HCT116 (cell line): ENCODE data around the gene ZSCAN23. TPM values are rescaled to one million over a fixed set of nuclear protein-coding genes. Genes with fewer than 3 reads are reported as not detected.

Source experiments
- ATAC-seq: fragments of 200-7000 bp; cut with Tn5 transposase; 2 replicates; pipeline ENCODE4 v1.9.1; 2020; ENCODE audit warnings: mild to moderate bottlenecking, moderate library complexity
- BruUV-seq: library from RNA; stranded (reverse); fragments of 400-500 nt; replicated peaks from 2 replicates; lab custom pipeline; 2021; lab: Mats Ljungman, UMichigan
- CTCF ChIA-PET: fragments of 300-600 bp; sonication (Branson Sonifier 250); formaldehyde crosslinking; loops from one replicate; lab custom pipeline; 2021; ENCODE audit warnings: antibody characterized with exemption; lab: Charles Lee
- POLR2A ChIA-PET: fragments of 300-600, 350-600 bp; sonication (Branson Sonifier 250); formaldehyde crosslinking; loops from one replicate; lab custom pipeline; 2021; ENCODE audit warnings: antibody characterized with exemption; lab: Charles Lee
- RAD21 ChIA-PET, 2 experiments: fragments of 300-600 bp; sonication (Branson Sonifier 250); formaldehyde crosslinking; loops; one replicate each; lab custom pipeline; 2023; ENCODE audit warnings: low total read pairs in 2 of 2; ENCODE audit not compliant: uncharacterized antibody in 2 of 2, unreplicated experiment in 2 of 2, low non-redundant PET in 1 of 2; lab: Charles Lee
- DNase-seq: peaks from one replicate; pipeline ENCODE4 v3.0.0-alpha.2; 2010; ENCODE audit warnings: low read depth, low spot score
- H2AFZ ChIP-seq: fragments of 200-600 bp; shearing (Covaris generic), sonication (generic); 2 replicates; pipeline ENCODE4 v1.6.1; 2017; ENCODE audit warnings: low read depth, mixed run types, mixed read lengths, antibody characterized with exemption, low read length; ENCODE audit not compliant: poor library complexity, severe bottlenecking
- H3K27ac ChIP-seq: 2 replicates; pipeline ENCODE4 v1.5.1; 2012; ENCODE audit warnings: low read depth, low read length
- H3K27me3 ChIP-seq: fragments of 200-600 bp; sonication (generic); 2 replicates; pipeline ENCODE4 v1.6.1; 2016; ENCODE audit warnings: mixed run types, low read length, mixed read lengths; ENCODE audit not compliant: insufficient read depth
- H3K36me3 ChIP-seq, 2 experiments: fragments of 200-500 bp in 1 of 2; fragments of 200-600 bp in 1 of 2; sonication (Bioruptor generic) in 1 of 2; sonication (generic) in 1 of 2; 2 replicates each; pipeline versions ENCODE4 v1.5.1 to v1.6.1; 2014 to 2016; ENCODE audit warnings: low read length in 2 of 2, inconsistent platforms in 1 of 2, mixed read lengths in 1 of 2, mixed run types in 1 of 2; ENCODE audit not compliant: insufficient read depth in 2 of 2, control insufficient read depth in 1 of 2
- H3K4me1 ChIP-seq, 2 experiments: fragments of 200-600 bp in 1 of 2; sonication (generic) in 1 of 2; 2 replicates each; pipeline versions ENCODE4 v1.5.1 to v1.6.1; 2012 to 2017; ENCODE audit warnings: low read length in 2 of 2, inconsistent platforms in 1 of 2, mild to moderate bottlenecking in 1 of 2, mixed read lengths in 1 of 2, mixed run types in 1 of 2, moderate library complexity in 1 of 2; ENCODE audit not compliant: insufficient read depth in 2 of 2, control insufficient read depth in 1 of 2
- H3K4me2 ChIP-seq: fragments of 200-600 bp; sonication (generic); 2 replicates; pipeline ENCODE4 v1.6.1; 2017; ENCODE audit warnings: mixed run types, low read length, mixed read lengths
- H3K4me3 ChIP-seq, 2 experiments: fragments of 200-600 bp in 1 of 2; sonication (generic) in 1 of 2; replicated peaks in 1 of 2; 2 replicates each; pipeline ENCODE4 v1.5.1; 2011 to 2016; ENCODE audit warnings: low read length in 2 of 2, control low read depth in 1 of 2, low read depth in 1 of 2, mild to moderate bottlenecking in 1 of 2, mixed read lengths in 1 of 2, mixed run types in 1 of 2
- H3K79me2 ChIP-seq: fragments of 200-600 bp; sonication (generic); 2 replicates; pipeline ENCODE4 v1.6.1; 2017; ENCODE audit warnings: mild to moderate bottlenecking, mixed run types, low read length, moderate library complexity, mixed read lengths; ENCODE audit not compliant: insufficient read depth
- H3K9ac ChIP-seq: fragments of 200-600 bp; sonication (generic); 2 replicates; pipeline ENCODE4 v1.6.1; 2016; ENCODE audit warnings: low read length, mixed read lengths
- H3K9me2 ChIP-seq: fragments of 200-600 bp; sonication (generic), shearing (Covaris generic); 2 replicates; pipeline ENCODE4 v1.6.1; 2017; ENCODE audit warnings: mixed run types, mild to moderate bottlenecking, moderate library complexity; ENCODE audit not compliant: insufficient read depth
- H3K9me3 ChIP-seq, 2 experiments: fragments of 200-500 bp in 1 of 2; fragments of 200-600 bp in 1 of 2; sonication (Bioruptor generic) in 1 of 2; sonication (generic) in 1 of 2; 2 replicates each; pipeline ENCODE4 v1.6.1; 2014 to 2017; ENCODE audit warnings: low read length in 2 of 2, mixed read lengths in 2 of 2, inconsistent platforms in 1 of 2, low read depth in 1 of 2, mild to moderate bottlenecking in 1 of 2, mixed run types in 1 of 2, moderate library complexity in 1 of 2; ENCODE audit not compliant: control insufficient read depth in 1 of 2, insufficient read depth in 1 of 2
- H4K20me1 ChIP-seq: fragments of 200-600 bp; sonication (generic), shearing (Covaris generic); 2 replicates; pipeline ENCODE4 v1.6.1; 2017; ENCODE audit warnings: mixed run types, mild to moderate bottlenecking, moderate library complexity; ENCODE audit not compliant: insufficient read depth
- CEBPB ChIP-seq: IDR thresholded peaks from 2 replicates; pipeline ENCODE4 v1.6.1; 2012; ENCODE audit warnings: low read depth
- EGR1 ChIP-seq: IDR thresholded peaks from 2 replicates; pipeline ENCODE4 v1.6.1; 2012; ENCODE audit warnings: low read depth
- ELF1 ChIP-seq: IDR thresholded peaks from 2 replicates; pipeline ENCODE4 v1.6.1; 2012; ENCODE audit warnings: low read depth, borderline replicate concordance
- EZH2 ChIP-seq: fragments of 200-600 bp; sonication (generic); IDR thresholded peaks from 2 replicates; pipeline ENCODE4 v1.6.1; 2017; ENCODE audit warnings: antibody characterized with exemption, mixed run types
- FOSL1 ChIP-seq: IDR thresholded peaks from 2 replicates; pipeline ENCODE4 v1.6.1; 2012; ENCODE audit warnings: low read depth
- MAX ChIP-seq: IDR thresholded peaks from 2 replicates; pipeline ENCODE4 v1.6.1; 2012
- RAD21 ChIP-seq: IDR thresholded peaks from 2 replicates; pipeline ENCODE4 v1.6.1; 2012; ENCODE audit warnings: low read depth, mild to moderate bottlenecking
- SP1 ChIP-seq: IDR thresholded peaks from 2 replicates; pipeline ENCODE4 v1.6.1; 2012; ENCODE audit warnings: low read depth
- SRF ChIP-seq: IDR thresholded peaks from 2 replicates; pipeline ENCODE4 v1.6.1; 2012; ENCODE audit warnings: low read depth
- YY1 ChIP-seq: IDR thresholded peaks from 2 replicates; pipeline ENCODE4 v1.6.1; 2011; ENCODE audit warnings: low read length, low read depth, moderate library complexity, mild to moderate bottlenecking; ENCODE audit not compliant: insufficient replicate concordance; ENCODE audit errors: extremely low read depth
- ZBTB33 ChIP-seq: IDR thresholded peaks from 2 replicates; pipeline ENCODE4 v1.6.1; 2011; ENCODE audit warnings: mild to moderate bottlenecking, low read length, moderate library complexity; ENCODE audit not compliant: insufficient replicate concordance; ENCODE audit errors: extremely low read depth
- intact Hi-C: fragments of 100-400 bp; cut with micrococcal nuclease; formaldehyde crosslinking; loops from 2 replicates; pipeline ENCODE4 v1.10.0; 2022
- total RNA-seq: library from RNA; stranded (reverse); gene quantifications from one replicate; pipeline ENCODE4 v1.2.1, GENCODE V29; 2021; ENCODE audit not compliant: unreplicated experiment

The ZSCAN23 gene
- total RNA-seq, 1 experiment from 2014 or later, result not detected

- RAD21 ChIA-PET, result no interaction called here
- no peak for ATAC-seq
- Histone ChIP-seq H2AFZ (no peak overlapping the region), H3K36me3 (no peaks in the 10 kb centered on the region), H3K27ac (no peak overlapping the region), H4K20me1 (no peaks in the 10 kb centered on the region), H3K9me3 (no peaks in the 10 kb centered on the region), H3K4me2 (no peak overlapping the region), H3K9ac (no peak overlapping the region), H3K4me1 (no peaks in the 10 kb centered on the region), H3K4me3 (no peak overlapping the region), H3K9me2 (no peaks in the 10 kb centered on the region), H3K79me2 (no peaks in the 10 kb centered on the region), H3K27me3 (no peaks in the 10 kb centered on the region)
- TF ChIP-seq CEBPB (no peak), EGR1 (no peak), RAD21 (no peak), YY1 (no peak), SRF (no peak), EZH2 (no peak), FOSL1 (no peak), ELF1 (no peak), MAX (no peak), SP1 (no peak), ZBTB33 (no peak)
- POLR2A ChIA-PET, result no interaction called here
- intact Hi-C loops, result no loop called here
- no TSS peak for BruUV-seq
- no peak for DNase-seq
- CTCF ChIA-PET, result no interaction called here
Measured at GRCh38 chr6:28462401-28462800, 19.1 kb upstream of the ZSCAN23 start.
